Endometrial microvascular endothelial cells (primary cell): ENCODE results near the gene PPP2R5C. TPM values are rescaled to one million over a fixed set of nuclear protein-coding genes. Genes with fewer than 3 reads are reported as not detected.

Experiments
- in situ Hi-C: cut with HindIII; loops from 2 replicates; pipeline ENCODE4 v1.10.0; 2017; ENCODE audit warnings: low sequenced_read_pairs, low pct_unique_long_range_greater_than_20kb; ENCODE audit errors: inconsistent ontology term
- total RNA-seq: library from RNA; depleted of rRNA; stranded (reverse); fragments of >200 nt; gene quantifications from one replicate; pipeline ENCODE4 v1.2.3, GENCODE V29; 2015; ENCODE audit errors: inconsistent ontology term

Gene PPP2R5C
- total RNA-seq, 1 donor from 2014 or later, result 60.6 TPM

- in situ Hi-C loops, result no loop called here
Observed at GRCh38 chr14:101947904-101948665, 186.6 kb downstream of the PPP2R5C start.

GRCh38 chr14:101948666-101949216, 187.2 kb downstream of the PPP2R5C start:
- in situ Hi-C loops, result no loop called here

GRCh38 chr14:101950100-101950499, 188.6 kb downstream of the PPP2R5C start:
- in situ Hi-C loops, result no loop called here

GRCh38 chr14:101950516-101951215, 189.2 kb downstream of the PPP2R5C start:
- in situ Hi-C loops, result no loop called here

GRCh38 chr14:101953151-101953550, 191.6 kb downstream of the PPP2R5C start:
- in situ Hi-C loops, result no loop called here

GRCh38 chr14:101954501-101954900, 193.0 kb downstream of the PPP2R5C start:
- in situ Hi-C loops, result no loop called here

- in situ Hi-C loops, result no loop called here
Observed at GRCh38 chr14:101955695-101956161, 194.2 kb downstream of the PPP2R5C start.

GRCh38 chr14:101956179-101956885, 194.8 kb downstream of the PPP2R5C start:
- in situ Hi-C loops, result no loop called here

GRCh38 chr14:101957406-101958234, 196.1 kb downstream of the PPP2R5C start:
- in situ Hi-C loops, result no loop called here

- in situ Hi-C loops, result no loop called here
Observed at GRCh38 chr14:101958418-101959180, 197.1 kb downstream of the PPP2R5C start.

GRCh38 chr14:101959277-101959676, 197.8 kb downstream of the PPP2R5C start:
- in situ Hi-C loops, result no loop called here

- in situ Hi-C loops, result no loop called here
Observed at GRCh38 chr14:101960225-101960624, 198.7 kb downstream of the PPP2R5C start.

- in situ Hi-C loops, result no loop called here
Observed at GRCh38 chr14:101961011-101961721, 199.7 kb downstream of the PPP2R5C start.

GRCh38 chr14:101961746-101962502, 200.4 kb downstream of the PPP2R5C start:
- in situ Hi-C loops, result no loop called here

- in situ Hi-C loops, result no loop called here
Observed at GRCh38 chr14:101962503-101962874, 201.0 kb downstream of the PPP2R5C start.

- in situ Hi-C loops, result no loop called here
Observed at GRCh38 chr14:101963052-101963451, 201.5 kb downstream of the PPP2R5C start.
